Measurements from ENCODE around the gene MKS1. TPM values are rescaled to one million over a fixed set of nuclear protein-coding genes. Genes with fewer than 3 reads are reported as not detected.

Gene MKS1
- total and polyA plus RNA-seq, 8 donors = 5.8 to 16.1 (median 9.8) TPM

- WGBS, 2 donors = 31 to 35% methylated on average over 7 of the region's 7 CpGs
- Histone ChIP-seq H3K27ac (peak overlapping the region in 3 of 4 donors; percentile 29 to 77 (median 69)), H3K36me3 (no peaks in the 10 kb centered on the region), H3K4me1 (peaks cover 0 to 6% (median 5%) of the 10 kb centered on the region in 3 donors), H3K27me3 (no peaks in the 10 kb centered on the region), H3K4me3 (peak overlapping the region; percentile 57 to 80 (median 64)), H3K9me3 (no peaks in the 10 kb centered on the region)
- TF ChIP-seq CTCF (IDR thresholded peaks at IDR 0.05) = no peak
- no peak for FAIRE-seq
- no peak for DNase-seq
- ATAC-seq = peak in 3 of 4 donors; percentile 2 to 5 (median 2)
- intact Hi-C loops (cut with DNase I) = no loop called here
Observed at GRCh38 chr17:58219789-58220183, 731 bp upstream of the MKS1 start.

- WGBS, 2 donors = 82 to 87% methylated on average over 3 of the region's 3 CpGs
- Histone ChIP-seq H3K4me3 (no peak overlapping the region), H3K36me3 (peaks cover 0 to 8% (median 0%) of the 10 kb centered on the region in 3 donors), H3K4me1 (peaks cover 0 to 6% (median 5%) of the 10 kb centered on the region in 3 donors), H3K9me3 (no peaks in the 10 kb centered on the region), H3K27ac (no peak overlapping the region), H3K27me3 (no peaks in the 10 kb centered on the region)
- no peak for DNase-seq
- intact Hi-C loops (cut with DNase I) = no loop called here
- ATAC-seq = no peak
- TF ChIP-seq CTCF (IDR thresholded peaks at IDR 0.05) = no peak
- no peak for FAIRE-seq
Observed at GRCh38 chr17:58217766-58218165, 1.3 kb downstream of the MKS1 start.

GRCh38 chr17:58215685-58216084 is 3.4 kb downstream of the MKS1 start:
- ATAC-seq = no peak
- FAIRE-seq = no peak
- TF ChIP-seq CTCF (IDR thresholded peaks at IDR 0.05) = no peak
- Histone ChIP-seq H3K27ac (no peak overlapping the region), H3K4me1 (peaks cover 0 to 6% (median 5%) of the 10 kb centered on the region in 3 donors), H3K4me3 (no peak overlapping the region), H3K9me3 (no peaks in the 10 kb centered on the region), H3K27me3 (no peaks in the 10 kb centered on the region), H3K36me3 (peaks cover 0 to 27% (median 0%) of the 10 kb centered on the region in 3 donors)
- intact Hi-C loops (cut with DNase I) = no loop called here
- DNase-seq = no peak

- WGBS, 2 donors = 81 to 88% methylated on average over 5 of the region's 5 CpGs
- DNase-seq = no peak
- no peak for FAIRE-seq
- Histone ChIP-seq H3K36me3 (peaks cover 0 to 45% (median 0%) of the 10 kb centered on the region in 3 donors), H3K9me3 (no peaks in the 10 kb centered on the region), H3K4me1 (no peaks in the 10 kb centered on the region), H3K4me3 (no peak overlapping the region), H3K27ac (no peak overlapping the region), H3K27me3 (no peaks in the 10 kb centered on the region)
- TF ChIP-seq CTCF (IDR thresholded peaks at IDR 0.05) = no peak
- intact Hi-C loops (cut with DNase I) = no loop called here
- no peak for ATAC-seq
Observed at GRCh38 chr17:58210922-58211321, 8.1 kb downstream of the MKS1 start.

GRCh38 chr17:58208344-58208743 is 10.7 kb downstream of the MKS1 start:
- peaks cover 0 to 44% (median 0%) of the 10 kb centered on the region in 3 donors for H3K36me3 ChIP-seq
- H3K27me3 ChIP-seq = no peaks in the 10 kb centered on the region
- H3K9me3 ChIP-seq = no peaks in the 10 kb centered on the region
- no peak for FAIRE-seq
- intact Hi-C loops (cut with DNase I) = no loop called here
- no peak for DNase-seq
- no peak overlapping the region for H3K27ac ChIP-seq
- no peaks in the 10 kb centered on the region for H3K4me1 ChIP-seq
- no peak for ATAC-seq
- no peak for TF ChIP-seq CTCF (IDR thresholded peaks at IDR 0.05)
- 83 to 92% methylated on average over 5 of the region's 5 CpGs for whole genome bisulfite sequencing, 2 donors
- H3K4me3 ChIP-seq = no peak overlapping the region

Data from pancreas (tissue), 10 donors.